HG03196 (cell line): ENCODE measurements around the gene SUGCT.
A peak's percentile ranks its signal among the peaks of the same experiment; 100 is the strongest.
"Not testable (repeated sequence)": the region's sequence is repeated elsewhere in the genome, so short reads cannot be mapped to it uniquely, and the experiment has no call there.

Experiments used
- ATAC-seq: cut with Tn5 transposase; IDR thresholded peaks from one replicate; pipeline ENCODE4 v1.9.1; 2021; ENCODE audit not compliant: unreplicated experiment

Gene SUGCT

GRCh38 chr7:40134428-40135316, at the start of gene SUGCT, which contains the start of gene MPLKIP:
SUGCT (plus strand) TSS chr7:40135005.
MPLKIP (minus strand) TSS chr7:40134622; CDS start chr7:40134567, 55 bp downstream.
- ATAC-seq = peak; percentile 93

- no peak for ATAC-seq
These were observed 42.6 kb upstream of the SUGCT start for GRCh38 chr7:40092182-40092581.

GRCh38 chr7:40093631-40094350, 41.0 kb upstream of the SUGCT start:
- no peak for ATAC-seq

GRCh38 chr7:40095230-40095629, 39.6 kb upstream of the SUGCT start:
- ATAC-seq = no peak

GRCh38 chr7:40095695-40096327, 39.0 kb upstream of the SUGCT start:
- ATAC-seq = no peak

- ATAC-seq = no peak
These were observed 37.1 kb upstream of the SUGCT start for GRCh38 chr7:40097728-40098127.

DNA sequence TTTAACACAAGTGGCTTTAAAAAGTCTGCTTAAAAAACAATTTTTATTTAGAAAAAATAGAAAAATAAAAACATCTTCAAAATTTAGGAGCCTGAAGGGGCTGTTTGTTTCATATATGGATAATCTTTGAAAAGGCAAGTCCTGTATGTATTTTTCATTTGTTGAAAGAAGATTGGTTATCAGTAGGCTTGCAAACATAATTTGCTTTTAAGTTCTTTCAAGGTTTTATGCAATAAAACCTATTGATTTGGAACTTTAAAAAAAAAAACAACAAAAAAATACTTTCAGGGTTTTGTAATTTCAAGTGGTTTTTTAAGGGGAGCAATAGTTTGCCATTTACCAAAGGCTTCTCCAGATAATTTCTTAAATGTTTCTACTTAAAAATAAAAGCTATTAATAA, 36.0 kb upstream of the SUGCT start:
- no peak for ATAC-seq

DNA sequence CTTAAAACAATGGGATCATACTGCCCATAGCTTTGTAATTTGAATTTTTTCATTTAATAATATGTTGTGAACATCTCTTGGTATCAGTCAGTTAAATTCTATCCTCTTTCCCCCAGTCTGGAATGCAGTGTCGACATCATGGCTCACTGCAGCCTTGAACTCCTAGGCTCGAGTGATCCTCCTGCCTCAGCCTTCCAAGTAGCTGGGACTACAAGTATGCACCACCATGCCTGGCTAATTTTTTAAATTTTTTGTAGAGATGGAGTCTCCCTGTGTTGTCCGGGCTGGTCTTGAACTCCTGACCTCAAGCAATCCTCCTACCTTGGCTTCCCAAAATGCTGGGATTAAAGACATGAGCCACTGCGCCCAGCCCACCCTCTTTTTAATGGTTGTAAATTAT, 35.0 kb upstream of the SUGCT start:
- no peak for ATAC-seq

DNA sequence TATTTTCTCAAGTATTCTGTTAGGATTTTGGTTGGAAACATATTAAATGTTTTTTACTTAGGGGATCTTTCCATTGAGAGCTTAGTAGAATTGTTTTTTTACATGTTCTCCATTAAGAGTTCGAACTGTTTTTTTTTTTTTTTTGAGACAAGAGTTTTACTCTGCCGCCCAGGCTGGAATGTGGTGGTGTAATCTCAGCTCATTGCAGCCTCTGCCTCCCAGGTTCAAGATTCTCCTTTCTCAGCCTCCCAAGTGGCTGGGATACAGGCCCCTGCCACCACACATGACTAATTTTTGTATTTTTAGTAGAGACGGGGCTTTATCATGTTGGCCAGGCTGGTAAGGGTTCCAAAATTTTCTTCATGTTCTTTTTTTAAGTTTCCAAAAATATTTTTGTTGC, 33.6 kb upstream of the SUGCT start:
- ATAC-seq = no peak

- ATAC-seq = no peak
These were observed 31.9 kb upstream of the SUGCT start for GRCh38 chr7:40102897-40103296.

- ATAC-seq = no peak
These were observed 28.8 kb upstream of the SUGCT start for GRCh38 chr7:40105879-40106473.

DNA sequence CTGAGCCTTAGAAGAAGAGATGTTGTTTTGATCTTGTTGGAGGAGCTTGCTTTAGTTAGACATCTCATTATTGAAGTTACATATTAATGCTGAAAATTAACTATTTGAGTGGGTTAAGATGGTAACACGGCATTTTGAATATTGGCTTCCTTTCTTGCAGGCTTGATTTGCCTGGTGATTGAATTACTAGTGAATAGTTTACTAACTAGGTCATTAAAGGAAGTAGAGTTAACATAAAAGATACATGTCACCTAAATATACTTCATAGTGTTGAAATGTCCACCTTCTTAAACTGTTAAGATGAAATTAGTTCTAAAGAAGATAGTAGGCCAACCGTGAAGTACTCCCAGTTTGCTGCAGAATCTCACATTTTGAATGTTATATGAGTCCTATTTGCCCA, 18.9 kb upstream of the SUGCT start:
- no peak for ATAC-seq

- not testable (repeated sequence) for ATAC-seq
These were observed 17.6 kb upstream of the SUGCT start for GRCh38 chr7:40117199-40117598.

DNA sequence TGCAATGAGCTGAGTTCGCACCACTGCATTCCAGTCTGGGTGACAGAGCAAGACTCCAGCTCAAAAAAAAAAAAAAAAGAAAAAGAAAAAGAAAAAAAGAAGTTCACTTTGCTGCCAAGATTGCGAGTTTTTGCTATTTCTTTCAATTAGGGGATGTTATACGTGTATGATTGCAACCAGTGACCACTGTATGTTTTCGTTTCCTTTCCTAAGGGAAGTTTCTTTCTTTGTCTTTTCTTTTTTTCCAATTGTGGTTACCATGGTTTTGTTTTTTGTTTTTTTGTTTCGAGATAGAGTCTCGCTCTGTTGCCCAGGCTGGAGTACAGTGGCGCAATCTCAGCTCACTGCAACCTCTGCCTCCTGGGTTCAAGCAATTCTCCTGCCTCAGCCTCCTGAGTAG, 16.6 kb upstream of the SUGCT start:
- not testable (repeated sequence) for ATAC-seq

DNA sequence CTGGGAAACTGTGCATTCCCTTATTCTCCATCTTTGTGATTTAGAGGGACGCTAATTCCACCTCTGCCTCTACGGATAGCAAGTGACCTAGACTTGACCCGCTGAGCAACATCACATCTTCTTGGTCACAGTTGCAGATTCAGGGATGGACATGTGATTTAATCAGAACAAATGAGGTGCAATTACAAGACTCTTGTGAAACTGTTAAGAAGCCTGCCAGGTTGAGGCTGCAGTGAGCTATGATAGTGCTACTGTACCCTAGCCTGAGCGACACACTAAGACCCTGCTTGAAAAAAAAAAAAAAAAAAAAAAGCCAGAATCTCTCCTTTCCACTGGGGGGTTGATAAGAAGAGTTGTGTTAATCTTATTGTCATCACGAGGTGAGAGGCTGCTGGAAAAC, 14.8 kb upstream of the SUGCT start:
- ATAC-seq = no peak

- not testable (repeated sequence) for ATAC-seq
These were observed 12.5 kb upstream of the SUGCT start for GRCh38 chr7:40122100-40122939.

- ATAC-seq = no peak
These were observed 11.9 kb upstream of the SUGCT start for GRCh38 chr7:40122940-40123254.

- peak; percentile 5 for ATAC-seq
These were observed 1.0 kb upstream of the SUGCT start for GRCh38 chr7:40133561-40134427.

DNA sequence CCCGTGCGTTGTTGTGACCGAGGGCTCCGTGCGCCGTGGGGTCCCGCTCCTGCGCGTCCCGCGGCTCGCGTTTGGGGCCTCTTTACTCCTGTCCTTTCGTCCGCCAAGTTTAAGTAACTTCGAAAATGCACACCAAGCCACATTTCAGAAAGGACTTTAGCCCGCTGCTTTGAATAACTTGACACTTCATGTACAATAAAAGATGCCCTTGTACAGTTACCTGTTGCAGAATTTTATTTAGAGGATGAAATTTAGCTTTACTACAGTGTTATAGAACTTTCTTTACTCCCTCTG, 459 bp downstream of the SUGCT start:
- ATAC-seq = no peak

- no peak for ATAC-seq
These were observed 2.8 kb downstream of the SUGCT start for GRCh38 chr7:40137563-40137962.
